Adipocyte (in vitro differentiated cells): ENCODE results near the gene DRGX.
A peak's percentile ranks its signal among the peaks of the same experiment; 100 is the strongest.

Experiments used
- DNase-seq: peaks from one replicate; pipeline ENCODE4 v3.0.0-alpha.2; 2015; ENCODE audit warnings: low read depth
- H3K27me3 ChIP-seq: replicated peaks from 2 replicates; pipeline ENCODE4 v1.7.0; 2013; ENCODE audit warnings: mild to moderate bottlenecking, low read length, moderate library complexity; ENCODE audit not compliant: control insufficient read depth, insufficient read depth
- H3K36me3 ChIP-seq: 2 replicates; pipeline ENCODE4 v1.7.0; 2013; ENCODE audit warnings: low read length, mild to moderate bottlenecking, moderate library complexity; ENCODE audit not compliant: control insufficient read depth, insufficient read depth, severe bottlenecking
- H3K4me1 ChIP-seq: 2 replicates; pipeline ENCODE4 v1.7.0; 2013; ENCODE audit warnings: mild to moderate bottlenecking, low read length, moderate library complexity; ENCODE audit not compliant: control insufficient read depth, insufficient read depth
- H3K4me3 ChIP-seq: 2 replicates; pipeline ENCODE4 v1.7.0; 2013; ENCODE audit warnings: mild to moderate bottlenecking, low read length, moderate library complexity
- H3K9ac ChIP-seq: 2 replicates; pipeline ENCODE4 v1.7.0; 2013; ENCODE audit warnings: mild to moderate bottlenecking, low read length, moderate library complexity
- H3K9me3 ChIP-seq: 2 replicates; pipeline ENCODE4 v1.7.0; 2013; ENCODE audit warnings: mild to moderate bottlenecking, low read length, moderate library complexity; ENCODE audit not compliant: control insufficient read depth

Gene DRGX

DNA sequence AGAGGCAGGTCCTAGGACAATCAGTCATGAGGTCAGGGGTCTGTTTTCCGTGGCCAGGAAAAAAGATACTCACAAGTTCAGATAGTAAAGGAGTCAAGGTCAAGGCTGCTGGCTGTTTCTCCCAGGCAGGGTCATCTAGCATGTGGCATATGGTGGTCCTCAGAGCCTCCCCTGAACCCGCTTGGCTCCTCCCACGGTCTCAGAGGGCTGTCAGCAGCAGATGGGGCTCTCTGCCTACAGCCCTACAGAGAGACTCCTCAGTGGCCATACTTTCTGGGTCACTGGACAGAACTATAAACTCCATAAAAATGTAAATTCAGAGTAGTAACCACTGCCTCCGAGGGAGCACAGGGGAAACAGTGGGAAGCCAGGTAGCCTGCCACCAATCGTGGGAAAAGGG, 11.3 kb upstream of the DRGX start:
- no peaks in the 10 kb centered on the region for H3K4me1 ChIP-seq
- H3K27me3 ChIP-seq = peaks cover 86% of the 10 kb centered on the region
- no peaks in the 10 kb centered on the region for H3K9me3 ChIP-seq
- H3K36me3 ChIP-seq = no peaks in the 10 kb centered on the region
- no peak overlapping the region for H3K4me3 ChIP-seq
- DNase-seq = no peak
- no peak overlapping the region for H3K9ac ChIP-seq

DNA sequence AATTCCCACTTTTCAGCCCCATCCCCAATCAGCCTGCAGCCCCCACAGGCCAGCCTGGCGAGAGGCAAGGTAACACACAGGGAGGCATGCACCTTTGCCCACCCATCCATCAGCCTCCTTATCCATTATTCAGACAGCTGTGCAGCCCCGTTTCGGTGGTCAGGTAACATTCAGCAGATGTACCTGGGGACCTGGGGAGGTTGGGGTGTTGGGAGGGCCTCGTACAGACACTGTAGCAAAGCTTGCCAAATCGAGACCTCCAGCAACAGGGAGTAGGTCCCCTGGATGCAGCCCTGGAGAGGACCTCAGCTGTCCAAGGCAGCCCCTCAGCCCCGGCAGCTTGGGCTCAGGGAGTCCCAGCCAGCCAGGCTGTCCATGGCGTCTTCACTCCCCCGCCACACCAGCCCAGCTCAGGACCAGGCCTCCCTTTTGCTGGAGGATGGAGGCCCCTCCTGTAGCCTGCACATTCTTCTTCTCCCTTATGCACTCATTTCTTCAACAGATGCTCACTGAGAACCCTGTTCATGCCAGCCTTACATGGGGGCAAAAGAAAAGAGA, 8.5 kb upstream of the DRGX start:
- Histone ChIP-seq H3K9me3 (peaks cover 4% of the 10 kb centered on the region), H3K9ac (no peak overlapping the region), H3K27me3 (peaks cover 77% of the 10 kb centered on the region), H3K4me3 (no peak overlapping the region), H3K36me3 (no peaks in the 10 kb centered on the region), H3K4me1 (no peaks in the 10 kb centered on the region)
- DNase-seq = no peak

DNA sequence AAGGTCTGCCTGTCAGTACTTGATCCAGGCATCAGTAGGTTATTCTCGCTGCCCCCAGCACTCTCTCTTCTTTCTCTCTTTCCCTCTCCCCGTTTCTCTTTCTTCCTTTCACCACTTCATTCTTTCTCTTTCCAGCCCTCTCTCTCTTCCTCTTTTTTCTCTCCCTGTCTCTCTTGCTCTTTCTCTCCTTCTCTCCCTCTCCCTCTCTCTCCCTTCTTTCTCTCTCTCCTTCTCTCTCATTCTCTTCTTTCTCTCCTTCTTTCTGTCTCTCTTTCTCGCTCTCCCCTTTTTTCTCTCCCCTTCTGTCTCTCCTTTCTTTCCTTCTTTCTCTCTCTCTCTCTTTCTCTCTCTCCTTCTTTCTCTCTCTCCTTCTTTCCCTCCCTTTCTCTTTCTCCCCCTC, 7.5 kb upstream of the DRGX start:
- H3K27me3 ChIP-seq = peaks cover 75% of the 10 kb centered on the region
- peaks cover 4% of the 10 kb centered on the region for H3K9me3 ChIP-seq
- no peak overlapping the region for H3K4me3 ChIP-seq
- H3K36me3 ChIP-seq = no peaks in the 10 kb centered on the region
- peaks cover 3% of the 10 kb centered on the region for H3K4me1 ChIP-seq
- no peak for DNase-seq
- no peak overlapping the region for H3K9ac ChIP-seq

DNA sequence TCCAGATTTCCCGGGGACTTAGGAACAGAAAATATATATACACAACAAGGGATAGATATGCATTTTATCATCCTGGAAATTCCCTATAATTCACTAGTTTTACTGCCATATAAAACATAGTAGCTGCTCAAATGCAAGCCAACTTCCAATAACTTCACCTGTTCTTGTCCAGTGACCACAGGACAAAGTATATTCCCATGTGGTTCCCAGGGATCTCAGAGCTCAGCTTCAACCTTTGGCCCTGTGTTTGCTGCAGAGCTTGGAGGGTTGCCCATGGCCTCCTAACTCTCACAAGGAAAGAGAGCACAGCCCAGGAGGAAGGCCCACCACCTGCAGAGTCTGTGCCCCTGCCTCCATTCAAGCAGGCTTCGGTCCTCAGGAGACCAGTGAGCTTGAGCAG, 4.5 kb upstream of the DRGX start:
- Histone ChIP-seq H3K27me3 (peaks cover 86% of the 10 kb centered on the region), H3K4me3 (no peak overlapping the region), H3K9me3 (peaks cover 4% of the 10 kb centered on the region), H3K4me1 (peaks cover 10% of the 10 kb centered on the region), H3K9ac (no peak overlapping the region), H3K36me3 (no peaks in the 10 kb centered on the region)
- DNase-seq = no peak

DNA sequence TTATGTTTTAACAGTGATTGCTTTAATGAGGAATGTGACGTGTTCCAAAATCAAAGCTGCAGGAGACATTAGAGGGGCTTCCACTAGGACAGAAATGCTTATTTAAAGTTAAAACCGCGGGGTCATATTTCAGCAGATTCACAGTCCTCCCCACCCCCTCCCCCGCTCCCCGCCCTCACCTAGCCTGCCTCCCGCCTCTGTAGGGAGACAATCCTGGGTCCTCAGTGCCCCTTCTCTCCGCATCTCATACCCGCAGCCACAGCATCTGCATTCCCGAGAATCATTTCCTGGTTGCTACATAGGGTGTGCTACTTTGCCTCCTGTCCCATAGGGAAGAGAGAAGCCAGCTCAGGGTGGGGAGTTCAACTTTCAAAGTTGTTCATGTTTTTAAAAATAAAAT, 3.1 kb upstream of the DRGX start:
- Histone ChIP-seq H3K4me3 (no peak overlapping the region), H3K27me3 (peaks cover 85% of the 10 kb centered on the region)
- DNase-seq = no peak

DNA sequence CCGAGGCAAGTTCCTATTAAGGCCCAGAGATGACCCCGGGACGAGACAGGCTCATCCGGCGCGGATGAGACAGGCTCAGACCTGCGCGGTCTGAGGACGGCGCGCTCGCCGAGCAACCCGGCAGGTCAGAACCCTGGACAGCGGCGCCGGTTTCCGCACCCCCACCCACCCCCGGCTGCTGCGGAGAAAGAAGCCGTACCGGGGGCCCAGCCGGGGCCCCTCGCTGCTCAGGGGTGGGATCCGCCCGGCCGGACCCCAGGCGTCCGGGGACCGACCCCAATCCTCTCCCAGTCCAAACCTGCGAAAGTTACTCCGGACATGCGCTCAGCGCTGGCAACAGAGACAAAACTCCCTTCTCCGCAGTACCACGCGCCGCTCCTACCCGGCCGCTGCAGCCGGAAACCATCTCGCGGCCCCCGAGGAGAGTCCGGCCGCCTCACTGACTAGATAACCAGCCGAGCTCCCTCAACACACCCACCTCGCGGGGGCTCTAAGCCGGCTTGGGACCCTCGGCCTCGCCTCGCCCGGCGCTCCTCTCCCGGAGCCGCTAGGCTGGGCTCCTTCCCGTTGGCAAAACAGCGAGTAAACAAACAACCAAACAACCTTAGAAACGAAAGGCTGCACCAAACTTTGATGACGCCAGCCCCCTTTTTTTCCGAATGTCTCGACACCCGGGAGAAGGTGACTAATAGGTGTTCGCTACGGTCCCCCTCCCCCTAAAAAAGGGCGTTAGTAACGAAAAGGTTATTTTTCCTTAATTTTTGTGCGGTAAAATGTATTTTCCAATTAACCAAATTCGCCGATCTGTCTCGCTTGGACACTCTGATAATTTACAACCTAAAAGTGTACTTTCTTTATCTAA, 2.3 kb upstream of the DRGX start:
- peaks cover 86% of the 10 kb centered on the region for H3K27me3 ChIP-seq
- DNase-seq = peak; percentile 61
- peaks cover 4% of the 10 kb centered on the region for H3K9me3 ChIP-seq
- peak overlapping the region; percentile 69 for H3K4me3 ChIP-seq
- no peak overlapping the region for H3K9ac ChIP-seq
- H3K36me3 ChIP-seq = no peaks in the 10 kb centered on the region
- peaks cover 10% of the 10 kb centered on the region for H3K4me1 ChIP-seq

More for the DNA sequence above, 3.1 kb upstream of the DRGX start:
- Histone ChIP-seq H3K9me3 (peaks cover 4% of the 10 kb centered on the region), H3K4me1 (peaks cover 10% of the 10 kb centered on the region), H3K36me3 (no peaks in the 10 kb centered on the region), H3K9ac (no peak overlapping the region)

DNA sequence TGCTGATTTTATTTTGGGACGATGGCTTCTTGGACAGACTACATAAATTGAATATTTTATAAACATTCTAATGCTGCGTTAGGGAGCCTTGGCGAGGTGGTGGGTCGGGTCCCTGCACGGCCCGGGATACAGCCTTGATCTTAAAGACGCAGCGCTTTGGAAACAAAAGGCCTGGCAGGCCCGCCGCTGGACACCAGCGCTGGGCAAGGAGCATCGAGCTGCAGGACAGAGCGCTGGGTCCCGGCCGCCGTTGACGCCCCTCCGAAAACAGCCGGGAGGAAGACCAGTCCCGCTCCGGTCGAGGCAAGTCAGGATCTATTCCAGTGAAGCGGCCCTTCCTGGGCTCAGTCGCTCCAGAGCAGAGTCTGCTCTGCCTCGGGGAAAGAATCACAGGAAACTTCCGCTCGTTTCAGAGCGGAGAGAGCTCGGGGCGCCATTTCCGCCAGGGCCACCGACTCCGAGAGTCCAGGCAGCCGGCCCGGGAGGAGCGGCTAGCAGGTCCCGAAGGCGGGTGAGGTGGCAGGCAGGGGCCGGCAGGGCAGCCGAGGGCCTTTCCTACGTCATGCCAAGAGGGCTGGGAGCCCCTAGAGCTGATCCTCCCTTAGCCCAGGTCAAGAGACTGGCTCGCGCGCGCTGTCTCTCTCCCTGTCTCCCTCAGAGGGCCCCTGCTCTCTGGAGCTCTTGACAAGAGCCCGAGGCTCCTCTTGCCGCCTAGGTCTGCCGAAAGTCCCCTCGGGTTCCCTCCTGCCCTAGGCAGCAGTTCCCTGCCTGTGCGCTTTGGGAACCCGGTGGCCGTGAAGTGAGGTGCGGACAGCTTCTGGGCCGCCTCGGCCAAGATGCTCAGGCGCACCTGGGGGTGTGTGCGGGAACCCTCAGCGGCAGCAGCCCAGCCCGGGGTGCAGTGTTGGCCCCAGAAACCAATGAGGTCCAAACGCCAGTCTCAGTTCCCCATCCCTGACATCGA, 1.4 kb upstream of the DRGX start:
- Histone ChIP-seq H3K9ac (no peak overlapping the region), H3K36me3 (no peaks in the 10 kb centered on the region), H3K9me3 (peaks cover 4% of the 10 kb centered on the region), H3K4me3 (no peak overlapping the region), H3K27me3 (peaks cover 85% of the 10 kb centered on the region), H3K4me1 (peaks cover 10% of the 10 kb centered on the region)
- DNase-seq = no peak

DNA sequence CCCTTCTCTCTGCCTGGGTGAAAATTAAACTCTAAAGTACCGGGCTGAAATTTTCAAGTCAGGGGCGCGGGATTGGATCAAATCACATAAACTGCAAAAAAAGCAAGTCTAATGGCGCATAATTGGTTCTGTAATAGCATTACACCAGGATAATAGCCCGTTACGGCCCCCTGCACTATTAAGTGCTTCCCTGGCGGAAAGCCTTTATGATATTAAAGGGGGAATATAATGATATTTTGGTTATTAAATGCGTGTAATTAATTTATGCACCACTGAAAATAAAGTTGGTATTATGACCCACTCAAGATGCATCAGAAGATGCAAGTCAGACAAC, 744 bp upstream of the DRGX start:
- H3K27me3 ChIP-seq = peaks cover 85% of the 10 kb centered on the region
- peaks cover 10% of the 10 kb centered on the region for H3K4me1 ChIP-seq
- H3K9ac ChIP-seq = no peak overlapping the region
- no peak for DNase-seq
- no peaks in the 10 kb centered on the region for H3K36me3 ChIP-seq
- peaks cover 4% of the 10 kb centered on the region for H3K9me3 ChIP-seq
- no peak overlapping the region for H3K4me3 ChIP-seq

DNA sequence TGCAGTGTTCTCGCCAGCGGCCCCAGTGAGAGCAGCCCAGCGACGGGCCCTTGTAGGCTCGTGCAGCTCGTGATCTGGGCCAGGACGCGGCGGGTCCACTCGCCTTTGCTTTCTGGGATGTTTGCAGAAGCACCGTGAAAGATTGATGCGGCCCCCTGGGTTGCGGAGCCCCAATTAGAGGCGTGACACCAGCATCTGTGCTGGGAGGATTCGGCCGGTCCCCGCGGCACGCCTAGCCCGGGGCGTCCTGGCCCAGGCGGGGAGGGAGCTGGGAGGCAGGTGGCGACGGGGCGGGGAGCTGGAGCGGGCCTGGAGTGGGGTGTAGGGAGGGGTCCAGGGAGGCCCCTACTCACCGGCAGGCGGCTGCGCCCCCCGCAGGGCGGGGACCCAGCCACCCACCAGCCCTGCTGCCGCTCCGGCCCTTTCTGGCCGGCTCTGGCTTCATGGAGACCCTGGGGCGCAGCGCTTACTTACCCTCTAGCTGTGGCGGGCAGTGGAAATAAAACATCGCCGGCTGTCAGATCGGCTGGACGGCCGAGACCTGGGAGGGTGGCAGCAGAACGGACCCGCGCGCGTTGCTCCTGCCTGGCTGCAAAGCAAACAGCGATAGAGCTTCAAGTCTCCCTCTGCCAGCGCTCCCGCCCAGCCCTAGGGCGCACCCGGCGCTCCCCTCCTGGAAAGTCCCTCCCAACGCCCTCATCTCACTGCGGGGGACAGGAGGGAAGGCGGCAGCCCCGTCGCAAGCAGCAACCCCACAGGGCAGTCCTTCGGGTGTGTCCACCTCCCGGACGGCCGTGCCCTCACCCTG, 752 bp downstream of the DRGX start:
- Histone ChIP-seq H3K4me1 (peaks cover 10% of the 10 kb centered on the region), H3K36me3 (no peaks in the 10 kb centered on the region), H3K9ac (no peak overlapping the region), H3K4me3 (no peak overlapping the region), H3K9me3 (peaks cover 4% of the 10 kb centered on the region), H3K27me3 (peaks cover 92% of the 10 kb centered on the region)
- DNase-seq = peak; percentile 10

DNA sequence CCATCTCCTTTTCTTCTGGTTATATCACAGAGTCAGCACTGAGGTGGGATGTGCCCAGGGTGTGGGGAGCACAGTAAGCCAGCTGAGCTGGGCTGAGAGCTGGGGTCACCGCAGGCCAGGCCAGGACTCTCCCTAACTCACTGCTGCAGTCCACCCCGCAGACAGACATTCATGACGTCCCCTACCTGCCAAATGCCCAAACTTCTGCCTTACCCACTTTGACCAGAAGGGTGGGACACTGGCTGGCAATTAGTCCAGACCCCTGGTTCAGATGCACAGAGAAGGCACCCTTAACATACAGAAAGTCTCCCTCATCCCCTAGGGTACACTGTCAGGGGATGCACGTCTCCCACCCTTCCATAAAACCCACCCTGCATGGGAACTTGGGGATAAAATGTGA, 2.1 kb downstream of the DRGX start:
- Histone ChIP-seq H3K4me1 (peaks cover 10% of the 10 kb centered on the region), H3K27me3 (peaks cover 89% of the 10 kb centered on the region), H3K9me3 (no peaks in the 10 kb centered on the region), H3K36me3 (no peaks in the 10 kb centered on the region), H3K4me3 (no peak overlapping the region), H3K9ac (no peak overlapping the region)
- no peak for DNase-seq
